ENCODE results near the gene YY1. TPM values are rescaled to one million over a fixed set of nuclear protein-coding genes. Genes with fewer than 3 reads are reported as not detected.

YY1 gene
- total RNA-seq, 1 donor from 2014 or later = 46.0 TPM

DNA sequence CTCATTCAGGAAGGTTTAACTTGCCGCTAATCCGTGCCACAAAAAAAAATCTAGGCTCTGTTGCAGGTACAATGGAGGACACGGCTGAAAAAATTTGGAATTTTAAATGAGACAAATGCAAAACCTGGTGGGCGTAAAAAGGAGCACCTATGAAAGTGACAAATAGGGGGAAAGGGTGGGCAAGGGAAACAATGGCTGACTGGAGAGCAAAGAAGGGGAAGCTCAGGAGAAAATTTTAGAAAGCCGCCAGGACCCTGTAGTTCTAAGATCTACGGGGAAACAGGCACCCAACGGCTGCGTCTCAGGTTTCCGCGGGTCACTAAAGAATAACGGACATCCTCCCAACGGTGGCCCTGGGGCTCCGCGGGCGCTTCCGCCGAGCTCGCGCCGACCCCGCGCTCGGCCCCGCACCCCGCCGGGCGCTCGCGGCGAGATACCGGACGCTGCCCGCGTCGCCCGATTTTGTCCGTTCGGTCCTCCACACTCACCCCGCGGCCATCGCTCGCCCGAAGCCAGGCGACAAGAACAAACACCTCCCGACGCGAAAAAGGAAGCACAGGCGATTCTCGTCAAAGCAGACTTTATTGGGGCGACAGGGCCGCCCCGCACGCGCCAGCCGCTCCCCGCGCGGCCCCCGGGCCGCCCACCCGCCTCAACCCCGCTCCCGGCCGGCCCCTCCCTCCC, 1.1 kb upstream of the YY1 start:
- ATAC-seq (no peak), DNase-seq (ENCODE audit: missing footprints) (peak; percentile 70)
- intact Hi-C loops (cut with DNase I) = loop anchor here (1.0 to 2.0 kb wide), 3 partner anchors 17 to 139 kb away; partner anchors contain the start of gene WDR25

DNA sequence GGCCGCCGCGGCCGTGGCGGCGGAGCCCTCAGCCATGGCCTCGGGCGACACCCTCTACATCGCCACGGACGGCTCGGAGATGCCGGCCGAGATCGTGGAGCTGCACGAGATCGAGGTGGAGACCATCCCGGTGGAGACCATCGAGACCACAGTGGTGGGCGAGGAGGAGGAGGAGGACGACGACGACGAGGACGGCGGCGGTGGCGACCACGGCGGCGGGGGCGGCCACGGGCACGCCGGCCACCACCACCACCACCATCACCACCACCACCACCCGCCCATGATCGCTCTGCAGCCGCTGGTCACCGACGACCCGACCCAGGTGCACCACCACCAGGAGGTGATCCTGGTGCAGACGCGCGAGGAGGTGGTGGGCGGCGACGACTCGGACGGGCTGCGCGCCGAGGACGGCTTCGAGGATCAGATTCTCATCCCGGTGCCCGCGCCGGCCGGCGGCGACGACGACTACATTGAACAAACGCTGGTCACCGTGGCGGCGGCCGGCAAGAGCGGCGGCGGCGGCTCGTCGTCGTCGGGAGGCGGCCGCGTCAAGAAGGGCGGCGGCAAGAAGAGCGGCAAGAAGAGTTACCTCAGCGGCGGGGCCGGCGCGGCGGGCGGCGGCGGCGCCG, 381 bp downstream of the YY1 start:
- ATAC-seq (no peak), DNase-seq (ENCODE audit: missing footprints) (peak; percentile 73)
- intact Hi-C loops (cut with DNase I) = loop anchor here (2.0 kb wide), 2 partner anchors 47 to 137 kb away; partner anchors contain the start of gene WDR25

DNA sequence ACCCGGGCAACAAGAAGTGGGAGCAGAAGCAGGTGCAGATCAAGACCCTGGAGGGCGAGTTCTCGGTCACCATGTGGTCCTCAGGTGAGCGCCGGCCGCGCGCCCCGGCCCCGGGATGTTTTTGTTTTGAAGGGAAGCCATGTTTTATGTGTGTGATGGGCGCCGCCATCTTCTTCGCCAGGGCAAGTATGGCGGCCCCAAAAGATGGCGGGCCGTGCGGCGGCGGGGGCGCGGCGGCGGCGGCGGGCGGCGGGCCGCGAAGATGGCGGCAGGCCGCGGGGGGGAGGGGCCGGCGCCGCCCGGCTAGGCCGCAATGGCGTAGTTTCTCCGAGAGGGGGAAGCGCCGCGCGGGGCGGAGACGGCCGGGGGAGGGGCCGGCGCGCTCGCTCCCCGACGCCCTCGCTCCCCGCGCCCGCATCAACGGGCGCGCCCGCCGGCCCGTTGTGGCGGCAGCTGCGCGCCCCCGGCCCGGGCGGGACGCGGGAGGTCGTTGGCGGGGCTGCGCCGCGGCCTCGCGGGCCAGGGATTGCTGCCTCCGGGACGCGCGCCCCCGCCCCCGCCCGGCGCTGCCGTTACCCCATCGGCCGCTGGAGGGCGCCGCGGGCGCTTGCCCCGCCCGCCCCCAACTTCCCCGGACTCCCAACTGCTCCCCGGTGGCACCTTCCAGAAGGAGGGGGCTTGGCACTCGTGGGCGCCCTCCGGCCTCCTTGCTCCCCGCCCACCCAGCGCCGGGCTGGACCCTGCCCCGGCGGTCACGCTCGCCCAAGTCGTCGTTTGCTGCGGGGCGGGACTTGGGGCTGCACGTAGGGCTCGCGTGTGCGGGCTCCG, 1.1 kb downstream of the YY1 start:
- DNase-seq (ENCODE audit: missing footprints) = peak; percentile 93
- intact Hi-C loops (cut with DNase I) = loop anchor here (2.0 to 5.0 kb wide), 3 partner anchors 47 to 137 kb away; partner anchors contain the start of genes SLC25A29 and WDR25
- ATAC-seq = peak; percentile 70

DNA sequence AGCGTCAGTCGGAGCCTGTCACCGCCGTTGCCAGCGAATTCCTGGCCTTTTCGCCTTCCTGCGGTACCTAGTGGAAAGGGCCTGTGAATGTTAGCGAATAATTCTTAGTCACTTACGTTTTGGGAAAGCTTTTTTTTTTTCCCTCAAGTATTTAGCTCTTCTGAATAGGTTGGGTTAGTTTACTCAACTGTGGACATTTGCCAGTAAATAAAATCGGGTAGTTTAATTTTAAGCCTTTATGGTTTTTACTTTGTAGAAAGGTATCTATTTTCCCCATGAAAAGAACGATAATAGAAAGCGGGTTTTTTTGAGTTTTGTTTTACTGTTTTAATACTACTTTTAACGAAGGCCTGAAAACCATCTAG, 1.7 kb downstream of the YY1 start:
- ATAC-seq (no peak), DNase-seq (ENCODE audit: missing footprints) (no peak)
- intact Hi-C loops (cut with DNase I) = loop anchor here (5.0 kb wide), 1 partner anchor 67 kb away; the partner anchor contains the start of gene SLC25A29

DNA sequence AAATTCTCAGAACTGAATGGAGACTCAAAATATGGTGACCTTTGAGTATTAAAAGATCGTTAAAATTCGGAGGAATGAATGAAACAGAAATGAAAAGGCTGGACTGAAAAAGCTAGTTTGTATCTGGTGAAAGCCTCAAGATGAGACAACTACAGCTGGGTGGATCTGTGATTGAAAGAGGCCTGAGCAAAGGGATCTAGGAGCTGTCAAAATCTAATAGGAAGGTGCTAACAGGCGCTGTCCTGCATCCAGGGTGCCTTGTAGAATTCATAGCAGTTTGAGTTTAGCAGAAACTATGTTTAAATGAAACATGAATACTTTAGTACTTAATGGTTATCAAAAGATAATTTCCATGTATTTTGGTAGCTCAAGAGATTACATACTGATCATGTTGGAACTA, 2.3 kb downstream of the YY1 start:
- ATAC-seq = no peak
- intact Hi-C loops (cut with DNase I) = loop anchor here (5.0 kb wide), 1 partner anchor 66 kb away; the partner anchor contains the start of gene SLC25A29
- DNase-seq (ENCODE audit: missing footprints) = no peak

DNA sequence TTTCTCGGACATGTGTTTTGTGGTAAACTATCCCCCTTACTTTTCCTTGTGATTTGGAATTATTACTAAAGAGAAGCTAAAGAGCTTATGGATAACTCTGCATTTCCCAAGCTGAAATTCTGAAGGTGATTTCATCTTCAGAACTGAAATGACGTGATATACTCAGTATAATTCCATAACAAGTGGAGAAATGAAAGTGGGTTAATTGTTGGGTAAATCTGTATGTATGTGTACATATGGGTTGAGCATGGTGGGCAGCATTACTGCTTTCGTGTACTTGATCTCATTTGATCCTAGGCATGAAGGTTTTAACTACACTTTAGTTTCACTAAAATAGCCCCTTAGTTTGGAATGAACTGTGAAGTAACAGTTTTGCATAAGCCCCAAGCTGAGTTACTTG, 4.1 kb downstream of the YY1 start:
- ATAC-seq (no peak), DNase-seq (ENCODE audit: missing footprints) (no peak)
- intact Hi-C loops (cut with DNase I) = loop anchor here (5.0 kb wide), 1 partner anchor 64 kb away; the partner anchor contains the start of gene SLC25A29

DNA sequence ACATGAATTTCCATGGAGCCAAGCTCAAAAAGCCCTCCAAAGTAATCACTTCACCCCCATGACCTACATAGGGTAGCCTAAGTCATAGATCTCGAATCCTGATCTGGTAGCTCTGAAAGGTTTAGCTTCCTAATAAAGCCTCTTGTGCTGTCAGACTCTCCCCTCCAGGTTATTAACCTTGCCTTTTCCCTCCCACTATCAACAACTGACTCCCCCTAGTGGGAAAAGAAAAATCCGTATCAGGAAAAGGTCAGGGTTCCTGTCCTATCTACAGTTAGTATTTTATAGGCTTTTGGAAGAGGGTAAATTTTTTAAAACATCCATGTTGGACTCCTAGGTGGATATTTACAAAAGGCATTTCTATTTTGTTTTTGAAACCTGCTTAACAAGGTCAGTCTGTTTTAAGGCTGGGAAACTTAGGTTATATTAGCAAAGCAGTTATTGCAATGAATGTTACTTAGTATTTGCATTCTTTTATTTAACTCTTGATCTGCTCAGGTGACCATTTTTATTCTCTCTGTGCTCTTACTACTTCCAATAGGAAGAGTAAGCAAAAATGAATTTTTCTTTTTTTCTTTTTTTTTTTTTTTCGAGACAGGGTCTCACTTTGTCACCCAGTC, 8.0 kb downstream of the YY1 start:
- no peak for DNase-seq (ENCODE audit: missing footprints)
- ATAC-seq = peak; percentile 45
- intact Hi-C loops (cut with DNase I) = no loop called here

DNA sequence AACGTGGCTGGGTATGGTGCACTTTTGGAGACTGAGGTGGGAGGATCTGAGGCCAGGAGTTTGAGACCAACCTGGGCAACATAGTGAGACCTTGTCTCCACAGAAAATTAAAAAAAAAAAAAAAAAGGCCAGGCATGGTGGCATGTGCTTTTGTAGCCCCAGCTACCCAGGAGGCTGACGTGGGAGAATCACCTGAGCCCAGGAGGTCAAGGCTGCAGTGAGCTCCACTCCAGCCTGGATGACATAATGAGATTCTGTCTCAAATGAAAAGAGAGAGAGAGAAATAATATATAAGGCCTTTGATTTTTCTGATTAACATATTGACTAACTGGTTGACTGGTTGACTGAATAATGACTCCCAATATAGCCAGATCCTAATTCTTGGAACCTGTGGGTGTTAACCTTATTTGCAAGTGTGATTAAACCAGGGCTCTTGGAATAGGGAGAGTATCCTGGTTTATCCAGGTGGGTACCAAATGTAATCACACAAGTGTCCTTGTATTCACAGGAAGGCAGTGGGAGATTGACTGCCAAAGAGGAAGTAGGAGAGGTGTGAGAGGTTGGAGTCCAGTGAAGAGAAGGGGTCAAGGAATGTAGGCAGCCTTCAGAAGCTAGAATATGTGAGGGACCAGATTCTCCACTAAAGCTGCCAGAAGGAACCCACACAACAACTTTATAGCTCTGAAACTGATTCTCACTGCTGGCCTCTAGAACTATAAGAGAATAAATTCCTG, 12.0 kb downstream of the YY1 start:
- DNase-seq (ENCODE audit: missing footprints) = no peak
- ATAC-seq = no peak
- intact Hi-C loops (cut with DNase I) = no loop called here

DNA sequence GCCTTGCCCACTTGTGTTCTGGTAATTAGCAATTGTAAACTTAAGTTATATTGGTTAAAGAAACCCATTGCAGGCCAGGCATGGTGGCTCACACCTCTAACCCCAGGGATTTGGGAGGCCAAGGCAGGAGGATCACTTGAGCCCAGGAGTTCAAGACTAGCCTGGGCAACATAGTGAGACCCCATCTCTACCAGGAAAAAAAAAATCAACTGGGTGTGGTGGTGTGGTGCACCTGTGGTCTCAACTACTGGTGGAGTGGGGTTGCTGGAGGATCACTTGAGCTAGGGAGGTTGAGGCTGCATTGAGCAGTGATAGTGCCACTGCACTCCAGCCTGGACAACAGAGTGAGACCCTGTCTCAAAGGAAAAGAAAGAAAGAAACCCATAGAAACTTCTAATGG, 13.7 kb downstream of the YY1 start:
- DNase-seq (ENCODE audit: missing footprints) (no peak), ATAC-seq (no peak)
- intact Hi-C loops (cut with DNase I) = no loop called here

DNA sequence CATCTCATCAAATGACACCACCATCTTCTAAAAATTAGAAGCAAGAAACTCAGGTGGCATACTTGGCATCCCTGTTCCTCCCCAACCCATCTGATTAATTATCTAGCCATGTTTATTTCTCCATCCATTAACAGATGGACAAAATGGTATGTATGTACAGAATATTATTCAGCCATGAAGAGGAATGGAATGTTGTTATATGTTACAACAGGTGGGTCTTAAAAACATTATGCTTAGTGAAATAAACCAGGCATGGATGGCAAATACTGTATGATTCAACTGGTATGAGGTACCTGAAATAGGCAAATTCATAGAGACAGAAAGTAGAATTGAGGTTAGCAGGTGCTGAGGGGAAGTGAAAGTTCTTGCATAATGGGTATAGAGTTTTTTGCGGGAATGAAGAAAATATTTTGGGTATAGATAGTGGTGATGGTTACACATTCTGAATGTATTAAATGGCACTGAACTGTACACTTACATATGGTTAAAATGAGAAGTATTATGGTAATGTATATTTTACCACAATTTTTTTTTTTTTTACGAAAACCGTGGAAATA, 17.5 kb downstream of the YY1 start:
- intact Hi-C loops (cut with DNase I) = no loop called here
- ATAC-seq (no peak), DNase-seq (ENCODE audit: missing footprints) (no peak)

DNA sequence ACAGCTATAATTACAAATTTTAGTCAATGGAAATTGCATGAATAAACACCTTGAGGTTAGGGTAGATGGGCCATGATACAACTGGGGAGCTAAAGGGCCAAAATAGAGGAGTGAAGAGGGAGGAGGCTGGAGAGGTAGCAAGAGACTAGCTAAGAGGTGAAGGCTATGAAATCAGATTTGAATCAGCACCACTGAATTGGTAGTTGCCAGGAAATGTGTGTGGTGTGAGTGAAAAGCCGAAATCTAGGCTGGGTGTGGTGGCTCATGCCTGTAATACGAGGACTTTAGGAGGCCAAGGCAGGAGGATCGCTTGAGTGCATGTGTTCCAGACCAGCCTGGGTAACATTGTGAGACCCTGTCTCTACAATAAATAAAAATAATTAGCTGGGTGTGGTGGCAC, 22.7 kb downstream of the YY1 start:
- ATAC-seq (no peak), DNase-seq (ENCODE audit: missing footprints) (no peak)
- intact Hi-C loops (cut with DNase I) = no loop called here

DNA sequence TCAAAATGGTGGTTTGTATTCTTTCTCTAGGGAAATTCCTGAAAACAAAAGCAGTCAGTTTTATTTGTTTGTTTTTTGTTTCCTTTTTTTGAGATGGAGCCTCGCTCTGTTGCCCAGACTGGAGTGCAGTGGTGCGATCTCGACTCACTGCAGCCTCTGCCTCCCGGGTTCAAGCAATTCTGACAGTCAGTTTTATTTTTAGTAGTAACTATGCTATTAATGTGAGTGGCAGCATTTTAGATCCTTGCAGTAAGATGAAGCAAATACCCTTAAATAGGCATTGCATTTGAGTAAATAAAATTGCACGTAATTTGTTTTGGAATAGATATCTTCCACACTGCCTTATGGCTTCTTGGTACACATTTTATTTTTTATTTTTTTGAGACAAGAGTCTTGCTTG, 23.6 kb downstream of the YY1 start:
- intact Hi-C loops (cut with DNase I) = no loop called here
- DNase-seq (ENCODE audit: missing footprints) (no peak), ATAC-seq (no peak)

DNA sequence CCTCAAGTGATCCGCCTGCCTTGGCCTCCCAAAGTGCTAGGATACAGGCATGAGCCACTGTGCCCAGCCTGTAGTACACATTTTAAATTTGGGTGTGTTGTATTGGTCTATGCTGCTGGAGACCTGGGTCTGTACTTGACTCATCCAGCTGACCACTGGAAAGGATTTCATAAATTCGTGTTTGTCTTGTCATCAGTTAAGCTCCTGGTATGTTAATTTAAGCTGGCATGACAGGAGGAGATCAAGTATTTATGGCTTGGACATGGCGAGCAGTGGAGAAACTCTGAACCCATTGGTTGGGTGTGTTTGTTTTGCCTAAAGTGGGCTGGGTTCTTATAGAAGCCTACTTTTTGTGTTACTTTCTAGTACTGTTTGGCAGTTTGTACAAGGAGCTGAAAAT, 24.2 kb downstream of the YY1 start:
- no peak for DNase-seq (ENCODE audit: missing footprints)
- ATAC-seq = no peak
- intact Hi-C loops (cut with DNase I) = no loop called here

DNA sequence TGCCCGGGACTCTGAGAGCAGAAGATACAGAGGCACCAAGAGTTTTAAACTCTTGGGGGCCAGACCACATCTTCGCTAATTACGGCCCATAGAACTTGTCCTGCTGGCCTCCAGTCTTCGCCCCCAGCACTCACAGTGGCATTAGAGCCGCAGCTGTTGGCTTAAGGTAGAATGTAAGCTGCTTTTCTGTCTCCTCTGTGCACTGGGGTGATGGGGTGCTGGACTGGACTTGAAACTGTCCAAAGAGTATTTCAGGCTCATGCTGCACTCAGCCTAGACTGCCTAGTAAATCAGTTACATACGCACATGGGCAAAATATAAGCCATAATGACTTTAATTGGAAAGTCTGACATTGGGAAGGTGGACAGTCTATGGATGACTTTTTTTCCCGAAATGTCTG, 29.0 kb downstream of the YY1 start:
- DNase-seq (ENCODE audit: missing footprints) (no peak), ATAC-seq (no peak)
- intact Hi-C loops (cut with DNase I) = no loop called here

DNA sequence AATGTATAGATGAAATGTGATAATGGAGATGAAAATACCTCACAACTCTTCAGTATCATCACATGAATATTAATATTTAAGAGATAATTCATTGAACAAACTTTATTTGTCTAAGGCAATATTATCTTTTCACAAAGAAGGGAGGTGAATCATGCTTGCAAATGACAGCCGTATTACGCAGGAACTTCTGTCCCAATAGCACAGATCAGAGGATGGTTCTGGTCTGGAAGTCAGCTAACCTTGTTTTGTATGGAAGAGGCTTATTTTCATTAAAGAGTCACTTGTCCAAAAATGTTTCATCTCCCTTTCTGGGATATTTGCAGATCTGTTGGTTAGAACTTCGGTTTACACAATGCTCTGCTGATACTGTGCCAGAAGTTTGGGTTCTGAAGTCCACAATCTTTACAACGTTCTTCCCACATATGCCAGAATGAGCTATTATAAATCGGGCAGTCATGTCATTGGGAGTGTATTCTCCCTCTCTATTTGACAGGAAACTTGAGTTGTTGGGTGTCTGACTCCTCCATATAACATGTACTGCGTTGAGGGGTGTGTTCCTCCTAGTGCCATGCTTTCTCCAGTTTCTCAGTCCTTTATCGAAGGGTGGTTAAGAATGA, 29.8 kb downstream of the YY1 start:
- no peak for DNase-seq (ENCODE audit: missing footprints)
- no peak for ATAC-seq
- intact Hi-C loops (cut with DNase I) = no loop called here

DNA sequence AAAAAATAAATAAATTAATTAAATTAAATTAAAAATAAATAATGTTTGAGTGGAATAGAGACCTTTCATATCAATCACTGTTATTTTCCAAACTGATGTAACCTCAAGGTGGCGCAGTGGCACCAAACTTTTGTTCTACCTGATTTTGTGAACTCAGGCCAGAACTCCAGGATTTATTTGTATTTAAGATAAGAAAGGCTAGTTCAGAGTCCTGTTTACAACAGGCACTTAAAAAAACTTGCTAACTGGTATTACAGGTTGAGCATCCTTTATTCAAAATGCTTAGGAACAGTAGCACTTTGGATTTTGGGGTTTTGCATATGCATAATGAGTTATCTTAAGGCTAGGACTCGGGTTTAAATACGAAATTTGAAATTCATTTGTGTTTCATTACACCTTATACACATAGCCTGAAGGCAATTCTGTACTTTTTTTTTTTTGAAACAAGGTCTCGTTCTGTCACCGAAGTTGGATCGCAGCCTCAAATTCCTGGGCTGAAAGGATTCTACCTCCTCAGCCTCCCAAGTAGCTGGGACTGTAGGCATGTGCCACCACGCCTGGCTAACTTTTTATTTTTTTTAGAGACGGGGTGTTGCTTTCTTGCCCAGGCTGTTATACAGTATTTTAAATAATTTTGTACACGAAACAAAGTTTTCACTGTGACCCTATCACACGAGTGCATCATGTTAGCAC, 32.4 kb downstream of the YY1 start:
- DNase-seq (ENCODE audit: missing footprints) (no peak), ATAC-seq (no peak)
- intact Hi-C loops (cut with DNase I) = no loop called here

DNA sequence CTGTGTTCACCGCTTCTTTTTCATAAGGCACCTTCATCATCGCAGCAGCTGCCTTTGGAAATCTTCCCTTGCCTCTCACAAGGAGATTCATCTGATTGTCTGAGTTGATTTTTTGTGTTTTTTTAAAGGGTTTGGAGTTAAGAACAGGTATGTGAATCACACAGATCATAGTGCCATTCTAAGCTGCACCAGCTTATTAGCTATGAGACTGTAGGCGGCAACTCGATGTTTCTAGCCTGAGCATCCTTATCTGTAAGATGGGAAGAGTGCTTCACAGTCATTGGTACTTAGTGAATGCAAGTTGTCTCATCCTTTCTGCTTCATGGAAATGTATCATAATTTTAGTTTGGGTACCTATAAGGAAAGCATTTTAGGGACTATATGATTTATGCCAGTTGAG, 35.3 kb downstream of the YY1 start:
- intact Hi-C loops (cut with DNase I) = no loop called here
- DNase-seq (ENCODE audit: missing footprints) (no peak), ATAC-seq (no peak)

All from Right ventricle myocardium inferior (tissue), 1 donor.